ENCODE results near the gene DOK3.
A peak's percentile ranks its signal among the peaks of the same experiment; 100 is the strongest.

The DOK3 gene

DNA sequence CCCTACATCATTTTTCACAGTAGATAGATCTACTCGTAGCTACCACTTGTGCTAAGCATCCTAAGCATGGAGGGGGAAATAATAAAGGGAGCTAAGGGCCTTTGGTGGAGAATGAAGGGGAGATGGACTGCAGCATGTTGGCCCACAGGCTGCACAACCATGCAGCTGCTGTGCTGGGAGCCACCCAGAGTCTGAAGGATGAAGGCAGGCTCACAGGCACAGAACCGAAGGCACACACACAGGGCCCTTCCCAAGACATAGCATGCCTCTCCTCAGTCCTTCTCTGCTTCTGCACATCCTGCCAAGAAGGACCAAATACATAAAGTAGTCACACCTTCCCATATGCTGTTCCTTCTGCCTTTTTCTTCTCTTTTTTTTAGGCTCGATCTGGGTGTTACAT lies 38.1 kb upstream of the DOK3 start:
- TF ChIP-seq, protein P1, sequence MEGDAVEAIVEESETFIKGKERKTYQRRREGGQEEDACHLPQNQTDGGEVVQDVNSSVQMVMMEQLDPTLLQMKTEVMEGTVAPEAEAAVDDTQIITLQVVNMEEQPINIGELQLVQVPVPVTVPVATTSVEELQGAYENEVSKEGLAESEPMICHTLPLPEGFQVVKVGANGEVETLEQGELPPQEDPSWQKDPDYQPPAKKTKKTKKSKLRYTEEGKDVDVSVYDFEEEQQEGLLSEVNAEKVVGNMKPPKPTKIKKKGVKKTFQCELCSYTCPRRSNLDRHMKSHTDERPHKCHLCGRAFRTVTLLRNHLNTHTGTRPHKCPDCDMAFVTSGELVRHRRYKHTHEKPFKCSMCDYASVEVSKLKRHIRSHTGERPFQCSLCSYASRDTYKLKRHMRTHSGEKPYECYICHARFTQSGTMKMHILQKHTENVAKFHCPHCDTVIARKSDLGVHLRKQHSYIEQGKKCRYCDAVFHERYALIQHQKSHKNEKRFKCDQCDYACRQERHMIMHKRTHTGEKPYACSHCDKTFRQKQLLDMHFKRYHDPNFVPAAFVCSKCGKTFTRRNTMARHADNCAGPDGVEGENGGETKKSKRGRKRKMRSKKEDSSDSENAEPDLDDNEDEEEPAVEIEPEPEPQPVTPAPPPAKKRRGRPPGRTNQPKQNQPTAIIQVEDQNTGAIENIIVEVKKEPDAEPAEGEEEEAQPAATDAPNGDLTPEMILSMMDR (IDR thresholded peaks at IDR 0.05; ENCODE audit: insufficient read depth, low read length, missing control alignments), result no peak
- no peak for DNase-seq (ENCODE audit: low read depth, low spot score)
- CTCF ChIA-PET, result interaction anchor here (0.9 to 2.2 kb wide), 6 partner anchors 10 to 77 kb away, joined by 4 to 6 read pairs (median 5); no protein-coding TSS in a partner anchor
- no peak overlapping the region for H3K4me3 ChIP-seq (ENCODE audit: low read depth, low read length)
- POLR2A ChIA-PET, result interaction anchor here (1.0 to 2.6 kb wide), 3 partner anchors 10 to 53 kb away, joined by 4 to 13 read pairs (median 5); partner anchors contain the start of gene PDLIM7

DNA sequence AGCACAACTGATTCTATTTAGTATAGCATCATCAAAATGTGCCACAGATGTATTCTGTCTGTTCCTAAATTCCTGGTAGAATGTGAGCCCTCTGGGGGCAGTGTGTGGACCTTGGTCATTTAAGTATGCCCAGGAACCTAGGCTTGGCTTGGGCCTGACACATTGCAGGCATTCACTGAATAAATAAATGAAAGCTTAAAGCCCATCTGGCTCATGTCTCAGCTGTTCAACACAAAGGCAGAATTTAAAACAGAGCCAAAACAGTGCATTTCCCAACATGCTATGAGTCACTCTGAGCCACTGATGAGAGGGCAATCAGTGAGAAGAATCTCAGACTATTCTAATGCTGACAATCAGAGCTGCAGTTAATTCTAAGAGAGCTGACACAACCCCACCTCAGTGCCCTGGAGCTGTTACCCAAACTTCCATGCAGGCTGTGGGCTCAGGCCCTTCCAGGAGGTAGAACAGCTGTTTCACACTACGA lies 36.7 kb upstream of the DOK3 start:
- ChIA-PET POLR2A (interaction anchor here (1.0 to 2.6 kb wide), 7 partner anchors 9 to 98 kb away, joined by 4 to 29 read pairs (median 13); partner anchors contain the start of genes B4GALT7, DDX41 and PDLIM7), CTCF (interaction anchor here (1.1 to 2.7 kb wide), 6 partner anchors 9 to 61 kb away, joined by 3 to 15 read pairs (median 6); partner anchors contain the start of gene TMED9)
- peak; percentile 94 for DNase-seq (ENCODE audit: low read depth, low spot score)
- H3K4me3 ChIP-seq (ENCODE audit: low read depth, low read length), result no peak overlapping the region
- TF ChIP-seq, protein P1 (IDR thresholded peaks at IDR 0.05; ENCODE audit: insufficient read depth, low read length, missing control alignments), result peak; percentile 17

DNA sequence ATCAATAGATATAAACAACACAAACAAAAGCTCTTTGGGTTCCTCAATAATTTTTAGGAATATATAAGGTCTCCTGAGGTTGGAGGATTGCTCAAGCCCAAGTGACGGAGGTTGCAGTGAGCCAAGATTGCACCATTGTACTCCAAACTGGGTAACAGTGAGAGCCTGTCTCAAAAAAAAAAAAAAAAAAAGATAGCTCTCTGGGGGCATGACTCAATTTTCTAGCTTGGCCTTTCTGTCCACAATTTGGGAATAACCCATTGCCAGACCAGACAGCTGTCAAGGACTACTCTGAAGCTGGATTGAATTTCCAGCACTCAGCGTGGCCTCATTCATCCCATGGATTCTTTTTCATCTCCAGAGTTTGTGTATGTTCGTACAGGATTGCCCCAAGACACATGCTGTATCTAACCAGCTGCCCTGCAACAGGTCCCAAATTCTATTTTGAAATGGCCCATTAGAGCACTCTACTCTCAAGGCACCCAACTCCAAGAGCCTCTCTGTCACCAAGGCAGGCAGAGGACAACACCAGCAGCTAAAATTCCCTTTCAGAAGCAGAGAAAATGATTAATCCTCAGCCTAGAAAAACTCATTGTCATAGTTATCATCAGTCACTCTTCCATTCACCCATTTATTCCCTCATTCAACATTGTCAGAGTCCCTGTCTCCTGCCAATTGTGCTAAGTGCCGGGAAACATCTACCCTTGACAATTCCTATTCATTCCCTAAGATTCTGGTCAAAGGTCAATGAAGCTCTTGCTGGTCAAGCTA lies 36.0 kb upstream of the DOK3 start:
- CTCF ChIA-PET, result interaction anchor here (1.3 to 2.7 kb wide), 6 partner anchors 8 to 62 kb away, joined by 3 to 15 read pairs (median 6); no protein-coding TSS in a partner anchor

DNA sequence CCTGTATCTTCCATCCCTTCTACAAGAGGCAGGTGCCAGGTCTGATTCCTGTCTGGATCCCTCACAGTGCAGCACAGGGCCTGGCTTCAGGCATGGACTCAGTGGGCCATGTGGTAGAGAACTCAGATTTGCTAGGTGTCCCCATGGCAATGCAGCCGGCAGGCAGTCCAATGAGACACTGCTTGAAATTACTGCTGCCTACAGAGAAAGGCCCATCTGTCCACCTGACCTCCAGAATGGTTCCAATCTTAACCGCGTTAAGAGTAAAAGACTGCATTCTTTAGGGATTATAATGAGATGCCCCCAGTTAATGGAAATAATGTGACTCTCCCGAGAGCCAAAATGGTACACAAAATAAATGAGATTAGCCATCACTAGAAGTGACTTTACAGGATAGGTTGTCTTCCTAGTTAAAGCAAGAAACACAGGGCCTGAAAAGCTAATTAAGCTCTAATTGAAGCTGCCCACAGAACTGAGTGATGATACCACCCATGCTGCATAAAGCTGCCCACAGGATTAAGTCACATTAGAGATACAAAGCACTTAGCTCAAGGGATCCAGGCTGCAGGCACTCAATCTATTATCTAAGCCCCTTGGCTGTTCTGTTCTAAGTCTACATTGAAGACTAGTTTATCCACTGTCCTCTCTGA lies 33.3 kb upstream of the DOK3 start:
- H3K4me3 ChIP-seq (ENCODE audit: low read depth, low read length), result no peak overlapping the region
- no peak for DNase-seq (ENCODE audit: low read depth, low spot score)
- ChIA-PET POLR2A (no interaction called here), CTCF (interaction anchor here (0.8 to 1.7 kb wide), 3 partner anchors 10 to 42 kb away, joined by 3 to 6 read pairs (median 5); no protein-coding TSS in a partner anchor)
- TF ChIP-seq, protein P1 (IDR thresholded peaks at IDR 0.05; ENCODE audit: insufficient read depth, low read length, missing control alignments), result no peak

More for the DNA sequence above, 36.0 kb upstream of the DOK3 start:
- DNase-seq (ENCODE audit: low read depth, low spot score), result peak; percentile 56
- TF ChIP-seq, protein P1 (IDR thresholded peaks at IDR 0.05; ENCODE audit: insufficient read depth, low read length, missing control alignments), result no peak
- H3K4me3 ChIP-seq (ENCODE audit: low read depth, low read length), result no peak overlapping the region
- POLR2A ChIA-PET, result interaction anchor here (0.6 to 2.6 kb wide), 7 partner anchors 8 to 54 kb away, joined by 3 to 29 read pairs (median 13); partner anchors contain the start of genes B4GALT7, DDX41 and PDLIM7

DNA sequence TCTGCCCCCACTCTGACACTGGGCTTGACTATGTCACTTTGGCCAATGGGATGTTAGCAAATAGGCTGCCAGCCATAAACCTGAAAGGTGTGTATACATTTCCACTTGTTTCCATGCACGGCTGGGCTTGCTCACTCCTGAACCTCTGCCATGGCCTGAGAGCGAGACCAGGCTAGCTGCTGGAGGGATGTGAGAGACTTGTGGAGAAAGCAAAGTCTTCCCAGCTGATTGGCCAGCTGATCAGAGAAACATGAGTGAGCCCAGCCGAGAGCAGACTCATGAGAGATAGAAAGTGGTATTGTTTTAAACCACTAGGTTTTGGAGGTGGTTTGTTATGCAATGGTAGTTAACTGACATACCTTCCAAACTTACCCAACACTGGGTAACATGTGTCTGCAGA lies 30.8 kb upstream of the DOK3 start:
- TF ChIP-seq, protein P1 (IDR thresholded peaks at IDR 0.05; ENCODE audit: insufficient read depth, low read length, missing control alignments), result no peak
- H3K4me3 ChIP-seq (ENCODE audit: low read depth, low read length), result no peak overlapping the region
- CTCF ChIA-PET, result no interaction called here
- DNase-seq (ENCODE audit: low read depth, low spot score), result no peak
- POLR2A ChIA-PET, result no interaction called here

Measured in AG04449 (cell line).